GM12892 (cell line): ENCODE results near the gene SORBS2.

Experiments
- POLR2A ChIP-seq: IDR thresholded peaks from 2 replicates; pipeline ENCODE4 v1.6.1; 2011; ENCODE audit warnings: low read depth, low read length, control low read depth
- POLR2AphosphoS5 ChIP-seq: IDR thresholded peaks from 2 replicates; pipeline ENCODE4 v1.6.1; 2011; ENCODE audit warnings: low read depth, low read length, control low read depth
- TAF1 ChIP-seq: IDR thresholded peaks from 2 replicates; pipeline ENCODE4 v1.6.1; 2011; ENCODE audit warnings: low read depth, mild to moderate bottlenecking, control low read depth, low read length, borderline replicate concordance

DNA sequence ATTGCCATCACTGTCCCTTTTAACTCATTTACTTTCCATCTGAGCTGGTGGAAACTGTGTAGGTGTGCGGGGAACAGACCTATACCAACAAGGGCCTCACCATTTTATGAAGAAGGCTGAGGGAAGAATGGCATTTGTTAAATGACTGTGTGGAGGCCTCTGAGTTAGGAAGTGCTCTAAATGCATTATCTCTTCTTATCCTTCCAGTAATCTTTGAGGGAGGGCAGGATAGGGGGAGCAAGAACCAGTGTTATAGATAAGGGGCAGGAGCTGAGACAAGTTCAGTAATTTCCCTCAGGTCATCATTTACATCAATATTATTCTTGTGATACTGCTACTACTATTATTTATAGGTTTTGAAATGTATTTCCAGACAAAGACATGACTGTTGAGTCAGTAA is 154.3 kb downstream of the SORBS2 start:
- TF ChIP-seq TAF1 (no peak), POLR2AphosphoS5 (no peak), POLR2A (no peak)
